Measurements from ENCODE around the gene PHF14.

DNA sequence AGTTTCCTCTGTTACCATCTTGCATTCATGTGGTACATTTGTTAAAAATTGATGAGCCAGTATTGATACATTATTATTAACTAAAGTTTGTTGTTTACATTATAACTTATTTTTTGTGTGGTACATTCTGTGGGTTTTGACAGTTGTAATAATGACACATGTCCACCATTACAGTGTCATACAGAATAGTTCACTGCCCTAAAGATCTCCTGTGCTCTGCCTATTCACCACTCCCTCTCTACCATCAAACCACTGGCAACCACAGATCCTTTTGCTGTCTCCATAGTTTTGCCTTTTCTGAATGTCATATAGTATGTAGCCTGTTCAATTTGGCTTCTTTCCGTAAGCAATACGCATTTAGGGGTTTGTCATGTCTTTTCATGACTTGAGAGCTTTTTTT is 156.9 kb downstream of the PHF14 start:
- TF ChIP-seq, protein P1, sequence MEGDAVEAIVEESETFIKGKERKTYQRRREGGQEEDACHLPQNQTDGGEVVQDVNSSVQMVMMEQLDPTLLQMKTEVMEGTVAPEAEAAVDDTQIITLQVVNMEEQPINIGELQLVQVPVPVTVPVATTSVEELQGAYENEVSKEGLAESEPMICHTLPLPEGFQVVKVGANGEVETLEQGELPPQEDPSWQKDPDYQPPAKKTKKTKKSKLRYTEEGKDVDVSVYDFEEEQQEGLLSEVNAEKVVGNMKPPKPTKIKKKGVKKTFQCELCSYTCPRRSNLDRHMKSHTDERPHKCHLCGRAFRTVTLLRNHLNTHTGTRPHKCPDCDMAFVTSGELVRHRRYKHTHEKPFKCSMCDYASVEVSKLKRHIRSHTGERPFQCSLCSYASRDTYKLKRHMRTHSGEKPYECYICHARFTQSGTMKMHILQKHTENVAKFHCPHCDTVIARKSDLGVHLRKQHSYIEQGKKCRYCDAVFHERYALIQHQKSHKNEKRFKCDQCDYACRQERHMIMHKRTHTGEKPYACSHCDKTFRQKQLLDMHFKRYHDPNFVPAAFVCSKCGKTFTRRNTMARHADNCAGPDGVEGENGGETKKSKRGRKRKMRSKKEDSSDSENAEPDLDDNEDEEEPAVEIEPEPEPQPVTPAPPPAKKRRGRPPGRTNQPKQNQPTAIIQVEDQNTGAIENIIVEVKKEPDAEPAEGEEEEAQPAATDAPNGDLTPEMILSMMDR (IDR thresholded peaks at IDR 0.05): no peak
- no peak for TF ChIP-seq POLR2A (IDR thresholded peaks at IDR 0.05)

Data from body of pancreas (tissue), 4 donors.